HG02973 (cell line): ENCODE data around the gene GIPR.

Experiments
- ATAC-seq: cut with Tn5 transposase; IDR thresholded peaks from one replicate; pipeline ENCODE4 v1.9.1; 2021; ENCODE audit warnings: moderate library complexity; ENCODE audit not compliant: unreplicated experiment

The GIPR gene

DNA sequence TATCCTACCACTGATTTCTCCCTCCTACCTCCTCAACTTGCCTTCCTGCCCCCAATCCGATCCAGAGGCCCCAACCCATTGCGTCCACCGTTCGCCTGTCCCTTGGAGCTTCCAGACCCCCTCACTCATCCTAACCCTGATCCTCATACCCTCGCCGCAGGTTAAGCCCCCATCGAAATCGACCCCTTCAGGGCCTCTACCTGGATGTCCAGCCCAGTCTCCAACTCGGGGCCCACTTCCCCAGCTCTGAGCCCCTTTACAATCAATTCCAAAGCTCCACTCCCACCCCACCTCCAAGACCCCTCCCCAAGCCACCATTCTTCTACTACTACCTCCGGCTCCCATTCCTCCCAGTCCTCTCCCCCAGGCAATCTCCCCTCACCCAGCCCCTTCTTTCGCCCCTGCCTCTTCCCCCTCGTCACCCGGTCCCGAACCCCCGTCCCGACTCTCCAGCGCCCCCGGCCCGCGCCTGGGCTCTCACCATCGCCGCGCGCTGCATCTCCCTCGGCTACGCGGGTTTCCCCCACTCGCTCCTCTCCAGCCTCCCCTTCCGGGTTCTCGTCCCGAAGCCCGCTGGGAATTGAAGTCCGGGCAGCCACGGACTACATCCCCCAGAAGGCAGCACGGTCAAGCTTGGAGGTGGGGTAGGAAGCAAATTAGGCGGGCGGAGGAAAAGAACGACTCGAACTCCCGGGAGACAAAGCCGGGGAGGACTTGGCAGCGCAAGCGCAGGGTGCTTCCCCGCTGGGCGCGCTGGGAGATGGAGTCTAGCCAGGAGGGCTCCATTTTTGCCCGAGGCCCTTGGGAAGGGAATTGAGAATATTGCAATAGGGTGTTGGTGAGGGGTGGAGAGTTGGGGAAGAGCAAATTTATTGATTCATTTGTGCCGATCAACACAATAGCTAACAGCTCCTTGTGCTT, 62.6 kb downstream of the GIPR start, which contains the start of gene FBXO46:
Gene FBXO46 (minus strand): TSS at position 529 of the 921 bp plus-strand sequence. CDS start 17,401 bp downstream, outside the sequence.
- peak; percentile 90 for ATAC-seq
